K562 (cell line): Measurements from ENCODE around the gene TMEM266.

Source experiments
- BHLHE40 ChIP-seq: IDR thresholded peaks from 2 replicates; pipeline ENCODE4 v1.6.1; 2011; ENCODE audit warnings: low read length, improper control_type of control experiment
- CREB1 ChIP-seq, 2 experiments: sonication (generic) in 1 of 2; formaldehyde crosslinking in 1 of 2; IDR thresholded peaks; 2 replicates each; pipeline versions ENCODE4 v1.6.1 to v1.8.0; 2012 to 2022; ENCODE audit warnings: inconsistent platforms in 1 of 2, mild to moderate bottlenecking in 1 of 2, missing genetic modification reagents in 1 of 2, moderate library complexity in 1 of 2
- EGR1 ChIP-seq: fragments of 450-650 bp; conservative IDR thresholded peaks from 2 replicates; pipeline ENCODE4 v1.6.1; 2017; ENCODE audit warnings: mild to moderate bottlenecking
- MXI1 ChIP-seq: IDR thresholded peaks from 2 replicates; pipeline ENCODE4 v1.6.1; 2011; ENCODE audit warnings: low read depth, mild to moderate bottlenecking, improper control_type of control experiment, low read length
- PHF8 ChIP-seq: fragments of 200-600 bp; sonication (generic); IDR thresholded peaks from 2 replicates; pipeline ENCODE4 v1.6.1; 2012; ENCODE audit warnings: mixed run types, mild to moderate bottlenecking, inconsistent platforms, low read length, moderate library complexity, borderline replicate concordance
- RFX5 ChIP-seq: IDR thresholded peaks from 2 replicates; pipeline ENCODE4 v1.6.1; 2011; ENCODE audit warnings: low read depth, mild to moderate bottlenecking, improper control_type of control experiment, low read length
- SMARCC2 ChIP-seq: fragments of 450-650 bp; IDR thresholded peaks from 2 replicates; pipeline ENCODE4 v1.6.1; 2017; ENCODE audit warnings: antibody characterized with exemption, moderate library complexity, mild to moderate bottlenecking, low read depth
- SMARCE1 ChIP-seq: fragments of 450-650 bp; IDR thresholded peaks from 2 replicates; pipeline ENCODE4 v1.7.1; 2016; ENCODE audit warnings: mild to moderate bottlenecking
- TFAM ChIP-seq: fragments of 250-450 bp; sonication (Bioruptor Pico); conservative IDR thresholded peaks from 2 replicates; pipeline ENCODE4 v1.5.0; 2021; ENCODE audit warnings: mild to moderate bottlenecking, moderate library complexity
- TF ChIP-seq, protein P1 (sequence below), 3 experiments: IDR thresholded peaks in 2 of 3; conservative IDR thresholded peaks in 1 of 3; 2 replicates each; pipeline ENCODE4 v1.5.1; 2011 to 2012; ENCODE audit warnings: low read length in 3 of 3, mild to moderate bottlenecking in 3 of 3, control low read depth in 2 of 3, improper control_type of control experiment in 1 of 3, inconsistent platforms in 1 of 3, low read depth in 1 of 3, mixed read lengths in 1 of 3, moderate library complexity in 1 of 3; ENCODE audit not compliant: insufficient read depth in 2 of 3
- TF ChIP-seq, protein P2 (sequence below): fragments of 250-450 bp; sonication (Bioruptor Pico); IDR thresholded peaks from 2 replicates; pipeline ENCODE4 v1.8.0; 2022; ENCODE audit warnings: moderate library complexity, mild to moderate bottlenecking, inconsistent platforms
- TF ChIP-seq, protein P3 (sequence below), 2 experiments: fragments of 450-650 bp; IDR thresholded peaks; 2 replicates each; pipeline ENCODE4 v1.6.1; 2016
- TF ChIP-seq, protein P4 (sequence below), 2 experiments: fragments of 450-650 bp; formaldehyde crosslinking in 1 of 2; IDR thresholded peaks; 2 replicates each; pipeline versions ENCODE4 v1.4.0 to v1.6.1; 2014 to 2020; ENCODE audit warnings: mild to moderate bottlenecking in 2 of 2, borderline replicate concordance in 1 of 2, low read depth in 1 of 2

DNA sequence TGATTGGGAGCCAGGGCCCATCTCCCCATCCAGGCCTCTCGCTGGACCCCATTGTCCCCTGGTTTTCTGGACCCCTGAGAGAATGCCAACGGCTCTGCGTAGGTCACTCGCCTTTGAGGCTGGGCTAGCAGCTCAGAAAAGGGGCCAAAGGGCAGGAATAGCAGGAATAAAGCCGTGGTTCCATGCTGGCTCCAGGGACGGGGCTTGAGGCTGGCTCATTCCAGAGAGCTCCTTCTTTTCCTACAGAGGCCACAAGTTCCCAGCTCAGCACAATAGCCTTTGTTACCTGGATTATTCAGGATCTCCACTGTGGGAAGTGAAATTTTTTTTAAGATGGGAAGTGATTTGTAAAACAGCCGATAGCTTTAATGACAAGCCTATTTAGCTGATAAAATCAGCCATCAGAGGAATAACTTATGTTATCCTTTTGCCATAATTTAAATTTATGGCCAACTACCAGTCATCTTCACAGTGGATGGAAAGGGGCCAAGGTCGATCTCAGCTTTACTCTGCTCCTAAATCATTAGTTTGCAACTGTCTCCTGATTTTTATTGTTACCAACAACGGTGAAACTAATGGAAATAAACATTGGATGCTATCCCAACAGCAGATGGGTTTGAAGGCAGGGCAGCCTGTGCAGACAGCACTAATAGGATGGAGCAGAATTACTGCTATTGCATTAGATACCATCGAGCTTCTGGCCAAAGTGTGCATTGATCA, 124.3 kb downstream of the TMEM266 start:
- TF ChIP-seq SMARCC2 = no peak
- TF ChIP-seq EGR1 = no peak
- TF ChIP-seq, protein P1, sequence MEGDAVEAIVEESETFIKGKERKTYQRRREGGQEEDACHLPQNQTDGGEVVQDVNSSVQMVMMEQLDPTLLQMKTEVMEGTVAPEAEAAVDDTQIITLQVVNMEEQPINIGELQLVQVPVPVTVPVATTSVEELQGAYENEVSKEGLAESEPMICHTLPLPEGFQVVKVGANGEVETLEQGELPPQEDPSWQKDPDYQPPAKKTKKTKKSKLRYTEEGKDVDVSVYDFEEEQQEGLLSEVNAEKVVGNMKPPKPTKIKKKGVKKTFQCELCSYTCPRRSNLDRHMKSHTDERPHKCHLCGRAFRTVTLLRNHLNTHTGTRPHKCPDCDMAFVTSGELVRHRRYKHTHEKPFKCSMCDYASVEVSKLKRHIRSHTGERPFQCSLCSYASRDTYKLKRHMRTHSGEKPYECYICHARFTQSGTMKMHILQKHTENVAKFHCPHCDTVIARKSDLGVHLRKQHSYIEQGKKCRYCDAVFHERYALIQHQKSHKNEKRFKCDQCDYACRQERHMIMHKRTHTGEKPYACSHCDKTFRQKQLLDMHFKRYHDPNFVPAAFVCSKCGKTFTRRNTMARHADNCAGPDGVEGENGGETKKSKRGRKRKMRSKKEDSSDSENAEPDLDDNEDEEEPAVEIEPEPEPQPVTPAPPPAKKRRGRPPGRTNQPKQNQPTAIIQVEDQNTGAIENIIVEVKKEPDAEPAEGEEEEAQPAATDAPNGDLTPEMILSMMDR (IDR thresholded peaks at IDR 0.05 in 2 of 3, conservative IDR thresholded peaks at IDR 0.05 in 1 of 3; ENCODE audit: insufficient read depth in 2 of 3, low read depth in 1 of 3, low read length in 3 of 3) = no peak
- TF ChIP-seq, protein P2, sequence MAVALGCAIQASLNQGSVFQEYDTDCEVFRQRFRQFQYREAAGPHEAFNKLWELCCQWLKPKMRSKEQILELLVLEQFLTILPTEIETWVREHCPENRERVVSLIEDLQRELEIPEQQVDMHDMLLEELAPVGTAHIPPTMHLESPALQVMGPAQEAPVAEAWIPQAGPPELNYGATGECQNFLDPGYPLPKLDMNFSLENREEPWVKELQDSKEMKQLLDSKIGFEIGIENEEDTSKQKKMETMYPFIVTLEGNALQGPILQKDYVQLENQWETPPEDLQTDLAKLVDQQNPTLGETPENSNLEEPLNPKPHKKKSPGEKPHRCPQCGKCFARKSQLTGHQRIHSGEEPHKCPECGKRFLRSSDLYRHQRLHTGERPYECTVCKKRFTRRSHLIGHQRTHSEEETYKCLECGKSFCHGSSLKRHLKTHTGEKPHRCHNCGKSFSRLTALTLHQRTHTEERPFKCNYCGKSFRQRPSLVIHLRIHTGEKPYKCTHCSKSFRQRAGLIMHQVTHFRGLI (CRISPR knock-in tag) = no peak
- no peak for TF ChIP-seq MXI1
- no peak for TF ChIP-seq SMARCE1
- no peak for TF ChIP-seq TFAM (CRISPR knock-in tag)
- TF ChIP-seq, protein P3, sequence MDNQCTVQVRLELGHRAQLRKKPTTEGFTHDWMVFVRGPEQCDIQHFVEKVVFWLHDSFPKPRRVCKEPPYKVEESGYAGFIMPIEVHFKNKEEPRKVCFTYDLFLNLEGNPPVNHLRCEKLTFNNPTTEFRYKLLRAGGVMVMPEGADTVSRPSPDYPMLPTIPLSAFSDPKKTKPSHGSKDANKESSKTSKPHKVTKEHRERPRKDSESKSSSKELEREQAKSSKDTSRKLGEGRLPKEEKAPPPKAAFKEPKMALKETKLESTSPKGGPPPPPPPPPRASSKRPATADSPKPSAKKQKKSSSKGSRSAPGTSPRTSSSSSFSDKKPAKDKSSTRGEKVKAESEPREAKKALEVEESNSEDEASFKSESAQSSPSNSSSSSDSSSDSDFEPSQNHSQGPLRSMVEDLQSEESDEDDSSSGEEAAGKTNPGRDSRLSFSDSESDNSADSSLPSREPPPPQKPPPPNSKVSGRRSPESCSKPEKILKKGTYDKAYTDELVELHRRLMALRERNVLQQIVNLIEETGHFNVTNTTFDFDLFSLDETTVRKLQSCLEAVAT (IDR thresholded peaks at IDR 0.05) = no peak
- no peak for TF ChIP-seq CREB1 (IDR thresholded peaks at IDR 0.05)
- no peak for TF ChIP-seq CREB1 (CRISPR knock-in tag; IDR thresholded peaks at IDR 0.05)
- TF ChIP-seq PHF8 = no peak
- no peak for TF ChIP-seq BHLHE40
- TF ChIP-seq, protein P4, sequence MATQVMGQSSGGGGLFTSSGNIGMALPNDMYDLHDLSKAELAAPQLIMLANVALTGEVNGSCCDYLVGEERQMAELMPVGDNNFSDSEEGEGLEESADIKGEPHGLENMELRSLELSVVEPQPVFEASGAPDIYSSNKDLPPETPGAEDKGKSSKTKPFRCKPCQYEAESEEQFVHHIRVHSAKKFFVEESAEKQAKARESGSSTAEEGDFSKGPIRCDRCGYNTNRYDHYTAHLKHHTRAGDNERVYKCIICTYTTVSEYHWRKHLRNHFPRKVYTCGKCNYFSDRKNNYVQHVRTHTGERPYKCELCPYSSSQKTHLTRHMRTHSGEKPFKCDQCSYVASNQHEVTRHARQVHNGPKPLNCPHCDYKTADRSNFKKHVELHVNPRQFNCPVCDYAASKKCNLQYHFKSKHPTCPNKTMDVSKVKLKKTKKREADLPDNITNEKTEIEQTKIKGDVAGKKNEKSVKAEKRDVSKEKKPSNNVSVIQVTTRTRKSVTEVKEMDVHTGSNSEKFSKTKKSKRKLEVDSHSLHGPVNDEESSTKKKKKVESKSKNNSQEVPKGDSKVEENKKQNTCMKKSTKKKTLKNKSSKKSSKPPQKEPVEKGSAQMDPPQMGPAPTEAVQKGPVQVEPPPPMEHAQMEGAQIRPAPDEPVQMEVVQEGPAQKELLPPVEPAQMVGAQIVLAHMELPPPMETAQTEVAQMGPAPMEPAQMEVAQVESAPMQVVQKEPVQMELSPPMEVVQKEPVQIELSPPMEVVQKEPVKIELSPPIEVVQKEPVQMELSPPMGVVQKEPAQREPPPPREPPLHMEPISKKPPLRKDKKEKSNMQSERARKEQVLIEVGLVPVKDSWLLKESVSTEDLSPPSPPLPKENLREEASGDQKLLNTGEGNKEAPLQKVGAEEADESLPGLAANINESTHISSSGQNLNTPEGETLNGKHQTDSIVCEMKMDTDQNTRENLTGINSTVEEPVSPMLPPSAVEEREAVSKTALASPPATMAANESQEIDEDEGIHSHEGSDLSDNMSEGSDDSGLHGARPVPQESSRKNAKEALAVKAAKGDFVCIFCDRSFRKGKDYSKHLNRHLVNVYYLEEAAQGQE (IDR thresholded peaks at IDR 0.05; ENCODE audit: borderline replicate concordance) = no peak
- TF ChIP-seq, protein P4 (CRISPR knock-in tag; IDR thresholded peaks at IDR 0.05; ENCODE audit: low read depth) = no peak
- TF ChIP-seq RFX5 = no peak
